Astrocyte (in vitro differentiated cells and primary cell): ENCODE results near the gene OR2D3. TPM values are rescaled to one million over a fixed set of nuclear protein-coding genes. Genes with fewer than 3 reads are reported as not detected.

ENCODE experiments used
- DNase-seq: peaks from one replicate; pipeline ENCODE4 v3.0.0-alpha.2; 2010; ENCODE audit warnings: low read depth
- FAIRE-seq: peaks from 2 replicates; lab custom pipeline; 2011; peaks lifted over from hg19 to GRCh38; lab: Jason Lieb, UNC
- H2AFZ ChIP-seq: 2 replicates; pipeline ENCODE4 v1.6.0; 2012; ENCODE audit warnings: low read depth, low read length, inconsistent platforms
- H3K27ac ChIP-seq: 2 replicates; pipeline ENCODE4 v1.5.1; 2011; ENCODE audit warnings: low read depth, low read length, inconsistent platforms
- H3K27me3 ChIP-seq: 2 replicates; pipeline ENCODE4 v1.6.0; 2011; ENCODE audit warnings: low read length, inconsistent platforms; ENCODE audit not compliant: insufficient read depth
- H3K36me3 ChIP-seq: 2 replicates; pipeline ENCODE4 v1.5.1; 2011; ENCODE audit warnings: low read length, inconsistent platforms; ENCODE audit not compliant: insufficient read depth
- H3K4me1 ChIP-seq: 2 replicates; pipeline ENCODE4 v1.5.1; 2011; ENCODE audit warnings: low read length, inconsistent platforms; ENCODE audit not compliant: insufficient read depth
- H3K4me2 ChIP-seq: 2 replicates; pipeline ENCODE4 v1.6.0; 2012; ENCODE audit warnings: low read length, inconsistent platforms
- H3K4me3 ChIP-seq: 2 replicates; pipeline ENCODE4 v1.5.1; 2011; ENCODE audit warnings: low read depth, mild to moderate bottlenecking, low read length, inconsistent platforms; ENCODE audit not compliant: insufficient read depth
- H3K79me2 ChIP-seq: 2 replicates; pipeline ENCODE4 v1.6.0; 2012; ENCODE audit warnings: mild to moderate bottlenecking, low read length, inconsistent platforms; ENCODE audit not compliant: insufficient read depth
- H3K9ac ChIP-seq: 2 replicates; pipeline ENCODE4 v1.6.0; 2012; ENCODE audit warnings: mild to moderate bottlenecking, low read length, inconsistent platforms
- H3K9me3 ChIP-seq: 2 replicates; pipeline ENCODE4 v1.5.1; 2012; ENCODE audit warnings: low read depth, mild to moderate bottlenecking, low read length, inconsistent platforms; ENCODE audit not compliant: insufficient read depth
- H4K20me1 ChIP-seq: 2 replicates; pipeline ENCODE4 v1.6.0; 2012; ENCODE audit warnings: low read length, inconsistent platforms; ENCODE audit not compliant: insufficient read depth
- H3K27ac Mint-ChIP-seq: one replicate; pipeline ENCODE4 v1.8.0; 2021; ENCODE audit warnings: mild to moderate bottlenecking, mixed read lengths; ENCODE audit not compliant: unreplicated experiment
- H3K27me3 Mint-ChIP-seq: one replicate; pipeline ENCODE4 v1.8.0; 2021; ENCODE audit warnings: low read depth, mixed read lengths; ENCODE audit not compliant: unreplicated experiment
- H3K36me3 Mint-ChIP-seq: one replicate; pipeline ENCODE4 v1.8.0; 2021; ENCODE audit warnings: low read depth, mixed read lengths; ENCODE audit not compliant: unreplicated experiment
- H3K4me1 Mint-ChIP-seq: one replicate; pipeline ENCODE4 v1.8.0; 2021; ENCODE audit warnings: low read depth, mixed read lengths; ENCODE audit not compliant: unreplicated experiment
- H3K4me3 Mint-ChIP-seq: one replicate; pipeline ENCODE4 v1.8.0; 2021; ENCODE audit warnings: mild to moderate bottlenecking, moderate library complexity, mixed read lengths; ENCODE audit not compliant: unreplicated experiment
- H3K9me3 Mint-ChIP-seq: one replicate; pipeline ENCODE4 v1.8.0; 2021; ENCODE audit warnings: mild to moderate bottlenecking, mixed read lengths; ENCODE audit not compliant: unreplicated experiment
- EZH2 ChIP-seq: IDR thresholded peaks from 2 replicates; pipeline ENCODE4 v1.6.1; 2012; ENCODE audit warnings: mild to moderate bottlenecking, low read length, inconsistent platforms; ENCODE audit not compliant: insufficient read depth
- total RNA-seq: library from RNA; stranded (reverse); gene quantifications from 2 replicates; pipeline ENCODE4 v1.2.1, GENCODE V29; 2021
- TF ChIP-seq, protein P1 (sequence below): IDR thresholded peaks from 2 replicates; pipeline ENCODE4 v1.5.1; 2011; ENCODE audit warnings: low read depth, mild to moderate bottlenecking, inconsistent platforms, low read length, moderate library complexity; ENCODE audit not compliant: insufficient read depth

OR2D3 gene
- total RNA-seq, 1 donor from 2014 or later = not detected

GRCh38 chr11:6888830-6889229, 32.0 kb upstream of the OR2D3 start:
- Histone ChIP-seq H3K36me3 (no peaks in the 10 kb centered on the region), H3K9me3 (no peaks in the 10 kb centered on the region), H3K27me3 (no peaks in the 10 kb centered on the region), H2AFZ (no peak overlapping the region), H3K79me2 (no peaks in the 10 kb centered on the region), H3K4me2 (no peak overlapping the region), H3K27ac (no peak overlapping the region), H3K9ac (no peak overlapping the region), H3K4me3 (no peak overlapping the region), H3K4me1 (no peaks in the 10 kb centered on the region), H4K20me1 (no peaks in the 10 kb centered on the region)
- TF ChIP-seq, protein P1, sequence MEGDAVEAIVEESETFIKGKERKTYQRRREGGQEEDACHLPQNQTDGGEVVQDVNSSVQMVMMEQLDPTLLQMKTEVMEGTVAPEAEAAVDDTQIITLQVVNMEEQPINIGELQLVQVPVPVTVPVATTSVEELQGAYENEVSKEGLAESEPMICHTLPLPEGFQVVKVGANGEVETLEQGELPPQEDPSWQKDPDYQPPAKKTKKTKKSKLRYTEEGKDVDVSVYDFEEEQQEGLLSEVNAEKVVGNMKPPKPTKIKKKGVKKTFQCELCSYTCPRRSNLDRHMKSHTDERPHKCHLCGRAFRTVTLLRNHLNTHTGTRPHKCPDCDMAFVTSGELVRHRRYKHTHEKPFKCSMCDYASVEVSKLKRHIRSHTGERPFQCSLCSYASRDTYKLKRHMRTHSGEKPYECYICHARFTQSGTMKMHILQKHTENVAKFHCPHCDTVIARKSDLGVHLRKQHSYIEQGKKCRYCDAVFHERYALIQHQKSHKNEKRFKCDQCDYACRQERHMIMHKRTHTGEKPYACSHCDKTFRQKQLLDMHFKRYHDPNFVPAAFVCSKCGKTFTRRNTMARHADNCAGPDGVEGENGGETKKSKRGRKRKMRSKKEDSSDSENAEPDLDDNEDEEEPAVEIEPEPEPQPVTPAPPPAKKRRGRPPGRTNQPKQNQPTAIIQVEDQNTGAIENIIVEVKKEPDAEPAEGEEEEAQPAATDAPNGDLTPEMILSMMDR = no peak
- no peak for TF ChIP-seq EZH2
- no peaks in the 10 kb centered on the region for H3K4me1 Mint-ChIP-seq
- no peaks in the 10 kb centered on the region for H3K36me3 Mint-ChIP-seq
- DNase-seq = no peak
- no peaks in the 10 kb centered on the region for H3K9me3 Mint-ChIP-seq
- FAIRE-seq = no peak
- H3K4me3 Mint-ChIP-seq = no peak overlapping the region
- H3K27me3 Mint-ChIP-seq = no peaks in the 10 kb centered on the region
- no peak overlapping the region for H3K27ac Mint-ChIP-seq

DNA sequence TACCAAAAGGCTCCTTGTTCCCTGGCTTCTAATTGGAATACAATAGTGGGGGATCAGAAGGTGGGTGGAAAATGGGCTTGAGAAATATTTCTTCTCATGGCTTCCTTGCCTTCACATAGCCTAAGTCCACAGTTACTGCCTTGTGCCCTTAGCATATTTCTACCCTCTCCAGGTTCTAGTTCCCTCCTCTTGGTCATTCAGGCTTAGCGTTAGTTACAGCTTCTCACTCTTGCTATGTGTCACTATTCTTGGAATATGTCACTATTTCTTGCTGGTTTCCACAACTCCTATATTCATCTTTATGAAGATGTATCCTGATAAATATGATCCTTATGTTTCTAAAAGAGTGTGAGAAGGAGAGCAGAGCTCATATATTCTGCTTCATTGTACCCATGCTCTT, 31.0 kb upstream of the OR2D3 start:
- no peaks in the 10 kb centered on the region for H3K9me3 Mint-ChIP-seq

DNA sequence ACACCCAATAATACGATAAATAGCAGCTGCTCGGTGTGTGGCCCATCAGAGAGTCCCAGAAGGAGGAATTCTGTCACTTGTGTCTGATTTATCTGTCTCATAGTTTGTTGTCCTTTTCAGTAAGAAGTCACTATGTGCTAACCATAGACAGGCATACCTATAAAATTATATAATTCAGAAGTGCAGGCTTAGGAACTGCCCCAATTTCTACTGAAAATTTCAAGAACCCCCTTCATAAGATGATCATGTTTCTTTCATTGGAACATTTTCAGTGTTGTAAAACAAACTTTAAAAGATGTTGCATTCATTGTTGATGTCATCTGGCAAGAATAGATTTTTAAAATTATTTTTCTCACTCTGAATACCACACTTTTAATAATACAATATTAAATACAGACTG, 28.4 kb upstream of the OR2D3 start, which contains the start of gene OR2D2:
TSS of gene OR2D2 (minus strand) at position 101 of the 400 bp plus-strand sequence. CDS start at position 101, 0 bp downstream.
- H3K4me3 ChIP-seq = no peak within 1 kb of the TSS
- H4K20me1 ChIP-seq = no peaks in the 10 kb centered on the region
- no peak within 1 kb of the TSS for H2AFZ ChIP-seq
- H3K9me3 Mint-ChIP-seq = no peaks in the 10 kb centered on the region
- H3K36me3 Mint-ChIP-seq = no peaks in the 10 kb centered on the region
- H3K4me2 ChIP-seq = no peak within 1 kb of the TSS
- no peak within 1 kb of the TSS for H3K27ac ChIP-seq
- H3K36me3 ChIP-seq = no peaks in the 10 kb centered on the region
- H3K4me1 ChIP-seq = no peaks in the 10 kb centered on the region
- no peak within 1 kb of the TSS for H3K4me3 Mint-ChIP-seq
- no peak within 1 kb of the TSS for H3K9ac ChIP-seq
- H3K79me2 ChIP-seq = no peaks in the 10 kb centered on the region
- TF ChIP-seq EZH2 = no peak
- TF ChIP-seq, protein P1 = no peak
- H3K27me3 ChIP-seq = no peaks in the 10 kb centered on the region
- H3K27me3 Mint-ChIP-seq = no peaks in the 10 kb centered on the region
- no peaks in the 10 kb centered on the region for H3K4me1 Mint-ChIP-seq
- FAIRE-seq (no peak), DNase-seq (no peak)
- no peak within 1 kb of the TSS for H3K27ac Mint-ChIP-seq
- H3K9me3 ChIP-seq = no peaks in the 10 kb centered on the region

More for the DNA sequence above, 31.0 kb upstream of the OR2D3 start:
- no peak for TF ChIP-seq EZH2
- TF ChIP-seq, protein P1 = no peak
- H3K4me1 ChIP-seq = no peaks in the 10 kb centered on the region
- no peaks in the 10 kb centered on the region for H3K27me3 Mint-ChIP-seq
- no peak for DNase-seq
- no peak overlapping the region for H3K4me3 Mint-ChIP-seq
- H3K36me3 ChIP-seq = no peaks in the 10 kb centered on the region
- H4K20me1 ChIP-seq = no peaks in the 10 kb centered on the region
- H3K4me1 Mint-ChIP-seq = no peaks in the 10 kb centered on the region
- H3K4me3 ChIP-seq = no peak overlapping the region
- H3K4me2 ChIP-seq = no peak overlapping the region
- no peak overlapping the region for H2AFZ ChIP-seq
- no peak overlapping the region for H3K27ac ChIP-seq
- H3K27ac Mint-ChIP-seq = no peak overlapping the region
- H3K79me2 ChIP-seq = no peaks in the 10 kb centered on the region
- no peak overlapping the region for H3K9ac ChIP-seq
- no peak for FAIRE-seq
- no peaks in the 10 kb centered on the region for H3K36me3 Mint-ChIP-seq
- H3K27me3 ChIP-seq = no peaks in the 10 kb centered on the region
- H3K9me3 ChIP-seq = no peaks in the 10 kb centered on the region
